H1 (cell line): ENCODE measurements around the gene IGSF11. TPM values are rescaled to one million over a fixed set of nuclear protein-coding genes. Genes with fewer than 3 reads are reported as not detected.

Experiments
- CTCF ChIA-PET: fragments of 300-600 bp; sonication (Branson Sonifier 250); formaldehyde crosslinking; loops from one replicate; lab custom pipeline; 2021; ENCODE audit not compliant: partially characterized antibody; lab: Charles Lee
- POLR2A ChIA-PET: fragments of 300-600 bp; sonication (Branson Sonifier 250); formaldehyde crosslinking; loops from one replicate; lab custom pipeline; 2021; ENCODE audit warnings: inconsistent platforms; ENCODE audit not compliant: partially characterized antibody; lab: Charles Lee
- DNase-seq, 2 experiments: peaks; one replicate each; pipeline versions ENCODE4 v3.0.0 to v3.0.0-alpha.2; 2010 to 2022; ENCODE audit warnings: low spot score in 2 of 2, low read depth in 1 of 2, mixed read lengths in 1 of 2
- FAIRE-seq: peaks from 2 replicates; lab custom pipeline; 2011; peaks lifted over from hg19 to GRCh38; lab: Jason Lieb, UNC
- H2AFZ ChIP-seq: 2 replicates; pipeline ENCODE4 v1.8.1; 2012; ENCODE audit warnings: low read length, inconsistent platforms
- H2AK5ac ChIP-seq: 2 replicates; pipeline ENCODE4 v1.6.1; 2013; ENCODE audit warnings: low read depth, low read length
- H2BK120ac ChIP-seq: replicated peaks from 2 replicates; pipeline ENCODE3; 2013; ENCODE audit warnings: low read depth, low read length, inconsistent platforms
- H2BK12ac ChIP-seq: 2 replicates; pipeline ENCODE4 v1.6.1; 2013; ENCODE audit warnings: low read depth, low read length
- H2BK15ac ChIP-seq: 2 replicates; pipeline ENCODE4 v1.6.1; 2013; ENCODE audit warnings: low read length
- H2BK20ac ChIP-seq: 2 replicates; pipeline ENCODE4 v1.6.1; 2013; ENCODE audit warnings: low read length
- H2BK5ac ChIP-seq: 2 replicates; pipeline ENCODE4 v1.6.1; 2013; ENCODE audit warnings: low read depth, low read length
- H3K14ac ChIP-seq: 2 replicates; pipeline ENCODE4 v1.6.1; 2013; ENCODE audit warnings: inconsistent platforms; ENCODE audit not compliant: insufficient read length
- H3K18ac ChIP-seq: 2 replicates; pipeline ENCODE4 v1.6.1; 2013; ENCODE audit warnings: low read length; ENCODE audit errors: extremely low read depth
- H3K23ac ChIP-seq: 2 replicates; pipeline ENCODE4 v1.6.1; 2013; ENCODE audit warnings: inconsistent platforms; ENCODE audit not compliant: insufficient read length
- H3K23me2 ChIP-seq: 2 replicates; pipeline ENCODE4 v1.6.1; 2013; ENCODE audit warnings: low read depth, low read length
- H3K27ac ChIP-seq: 2 replicates; pipeline ENCODE4 v1.6.1; 2011; ENCODE audit warnings: low read depth, low read length, inconsistent platforms
- H3K27me3 ChIP-seq, 4 experiments: replicated peaks in 1 of 4; 1 replicate in 1 of 4; 2 replicates in 3 of 4; pipeline versions ENCODE4 v1.6.1 to v1.8.1; 2011 to 2013; ENCODE audit warnings: low read length in 3 of 4, mild to moderate bottlenecking in 3 of 4, inconsistent platforms in 2 of 4, mixed read lengths in 2 of 4, moderate library complexity in 1 of 4; ENCODE audit not compliant: control insufficient read depth in 3 of 4, insufficient read depth in 3 of 4; ENCODE audit errors: extremely low read depth in 1 of 4
- H3K36me3 ChIP-seq, 4 experiments: 2 replicates each; pipeline versions ENCODE4 v1.6.1 to v1.8.1; 2011 to 2013; ENCODE audit warnings: mild to moderate bottlenecking in 4 of 4, low read length in 3 of 4, moderate library complexity in 2 of 4, control low read depth in 1 of 4, inconsistent platforms in 1 of 4; ENCODE audit not compliant: insufficient read depth in 4 of 4, control insufficient read depth in 2 of 4
- H3K4ac ChIP-seq: replicated peaks from 2 replicates; pipeline ENCODE3; 2013; ENCODE audit warnings: low read length, low read depth, mixed read lengths, inconsistent platforms; ENCODE audit not compliant: insufficient read length
- H3K4me1 ChIP-seq, 4 experiments: replicated peaks in 1 of 4; 1 replicate in 1 of 4; 2 replicates in 3 of 4; pipeline versions ENCODE4 v1.6.1 to v1.8.1; 2011 to 2013; ENCODE audit warnings: low read length in 3 of 4, inconsistent platforms in 2 of 4, mixed read lengths in 1 of 4; ENCODE audit not compliant: insufficient read depth in 4 of 4, control insufficient read depth in 3 of 4
- H3K4me2 ChIP-seq, 2 experiments: 2 replicates each; pipeline versions ENCODE4 v1.6.1 to v1.8.1; 2011 to 2013; ENCODE audit warnings: low read depth in 2 of 2, low read length in 2 of 2, control low read depth in 1 of 2, inconsistent platforms in 1 of 2, mild to moderate bottlenecking in 1 of 2; ENCODE audit not compliant: insufficient read depth in 1 of 2
- H3K4me3 ChIP-seq, 4 experiments: fragments of 200-600, 300-600 bp in 1 of 4; sonication (generic), shearing (Covaris generic), sonication (Bioruptor Twin) in 1 of 4; 2 replicates each; pipeline versions ENCODE4 v1.5.1 to v1.8.1; 2011 to 2016; ENCODE audit warnings: low read length in 4 of 4, low read depth in 3 of 4, control low read depth in 2 of 4, inconsistent platforms in 2 of 4, mild to moderate bottlenecking in 2 of 4, mixed read lengths in 1 of 4, moderate library complexity in 1 of 4; ENCODE audit not compliant: insufficient read depth in 2 of 4; ENCODE audit errors: extremely low read depth in 1 of 4
- H3K56ac ChIP-seq: replicated peaks from 2 replicates; pipeline ENCODE3; 2013; ENCODE audit warnings: low read depth, mild to moderate bottlenecking, mixed read lengths, low read length, inconsistent platforms; ENCODE audit not compliant: insufficient read length
- H3K79me1 ChIP-seq: 2 replicates; pipeline ENCODE4 v1.6.1; 2013; ENCODE audit warnings: low read depth, low read length, control low read depth
- H3K79me2 ChIP-seq, 2 experiments: 2 replicates each; pipeline versions ENCODE4 v1.6.1 to v1.8.1; 2012 to 2013; ENCODE audit warnings: low read length in 2 of 2, mild to moderate bottlenecking in 2 of 2, inconsistent platforms in 1 of 2; ENCODE audit not compliant: insufficient read depth in 2 of 2, control insufficient read depth in 1 of 2
- H3K9ac ChIP-seq, 4 experiments: replicated peaks in 1 of 4; 1 replicate in 1 of 4; 2 replicates in 3 of 4; pipeline versions ENCODE4 v1.6.1 to v1.8.1; 2011 to 2013; ENCODE audit warnings: low read depth in 3 of 4, low read length in 3 of 4, control low read depth in 2 of 4, mild to moderate bottlenecking in 2 of 4, moderate library complexity in 2 of 4, inconsistent platforms in 1 of 4; ENCODE audit errors: extremely low read depth in 1 of 4
- H3K9me3 ChIP-seq, 2 experiments: 2 replicates each; pipeline versions ENCODE4 v1.6.1 to v1.8.1; 2012 to 2013; ENCODE audit warnings: mild to moderate bottlenecking in 2 of 2, moderate library complexity in 2 of 2, control low read depth in 1 of 2, inconsistent platforms in 1 of 2, low read depth in 1 of 2, low read length in 1 of 2, mixed read lengths in 1 of 2; ENCODE audit not compliant: insufficient read depth in 2 of 2
- H4K20me1 ChIP-seq, 2 experiments: replicated peaks in 1 of 2; 2 replicates each; pipeline versions ENCODE3 to v1.8.1; 2011 to 2013; ENCODE audit warnings: inconsistent platforms in 2 of 2, low read length in 2 of 2, mild to moderate bottlenecking in 1 of 2; ENCODE audit not compliant: insufficient read depth in 2 of 2, control insufficient read depth in 1 of 2
- H4K5ac ChIP-seq: 2 replicates; pipeline ENCODE4 v1.6.1; 2013; ENCODE audit warnings: low read length, low read depth, mixed read lengths, inconsistent platforms; ENCODE audit not compliant: insufficient read length
- H4K8ac ChIP-seq: 2 replicates; pipeline ENCODE4 v1.8.0; 2013; ENCODE audit warnings: mild to moderate bottlenecking, moderate library complexity, low read length, inconsistent platforms; ENCODE audit not compliant: insufficient read depth; ENCODE audit errors: extremely low read depth
- H4K91ac ChIP-seq: replicated peaks from 2 replicates; pipeline ENCODE3; 2013; ENCODE audit warnings: low read length, mixed read lengths, inconsistent platforms; ENCODE audit not compliant: insufficient read length
- WGBS, 2 experiments: shearing (Covaris generic) in 1 of 2; methylation state at CpG; one replicate each; pipeline versions ENCODE4 v1.1.6 to v1.1.7; 2013 to 2015; ENCODE audit warnings: low lambda C conversion rate in 2 of 2, mixed read lengths in 2 of 2, inconsistent platforms in 1 of 2, low coverage in 1 of 2, missing lambda C conversion rate in 1 of 2; ENCODE audit not compliant: insufficient replicate concordance in 2 of 2, insufficient coverage in 1 of 2, insufficient read length in 1 of 2; ENCODE audit errors: extremely low coverage in 1 of 2, missing lambda C conversion rate in 1 of 2; 5-methylcytosine and 5-hydroxymethylcytosine counted together
- polyA plus RNA-seq, 7 experiments: library from polyadenylated mRNA; depleted of rRNA in 3 of 7; stranded (reverse) in 5 of 7; unstranded in 2 of 7; fragments of >200 nt in 5 of 7; fragments of 200-250 nt in 2 of 7; gene quantifications; 1 replicate in 5 of 7; 2 replicates in 1 of 7; 4 replicates in 1 of 7; pipeline versions ENCODE4 v1.2.1 to v1.2.3, GENCODE V29; 2011 to 2013; ENCODE audit warnings: missing spikeins in 2 of 7, mixed read lengths in 2 of 7
- total RNA-seq: library from RNA; stranded (reverse); fragmentation: NEBNext Ultra II Directional; extraction: Animal tissue kit (Norgen Biotek cat#: 25700); gene quantifications from 2 replicates; pipeline ENCODE4 v1.2.1, GENCODE V29; 2021
- TF ChIP-seq, protein P1 (sequence below): IDR thresholded peaks from 2 replicates; pipeline ENCODE4 v1.6.1; 2011; ENCODE audit warnings: low read depth, mild to moderate bottlenecking, low read length; ENCODE audit not compliant: insufficient read depth

Gene IGSF11
- total and polyA plus RNA-seq, 2 of the 8 experiments (the other 6 are each of a cell fraction or from before 2014, with no cell fraction given) = 1.1 to 4.1 TPM

DNA sequence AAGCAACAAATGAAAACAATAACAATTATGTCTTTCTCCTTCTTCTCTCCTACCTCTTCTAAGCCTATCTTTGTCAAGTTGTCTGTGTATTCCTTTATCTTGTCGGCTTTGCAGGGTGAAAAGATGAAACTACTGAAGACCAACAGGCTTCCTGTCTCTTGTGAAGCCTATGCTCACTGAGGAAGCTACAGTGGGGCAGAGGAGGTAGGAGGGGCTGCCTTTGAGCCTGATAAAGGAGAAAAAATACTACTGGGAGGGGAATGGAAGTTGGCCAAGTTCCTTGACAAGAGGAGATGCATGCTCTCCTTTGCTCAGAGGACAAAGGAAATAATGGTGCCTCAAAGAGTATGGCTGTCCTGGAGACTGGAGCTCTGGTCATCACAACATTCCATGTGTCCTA is 92.0 kb downstream of the IGSF11 start:
- no peak overlapping the region for H3K27ac ChIP-seq
- H3K79me1 ChIP-seq = no peaks in the 10 kb centered on the region
- H2BK15ac ChIP-seq = no peak overlapping the region
- H2BK5ac ChIP-seq = no peak overlapping the region
- ChIA-PET CTCF (interaction anchor here (0.7 to 1.3 kb wide), 5 partner anchors 26 to 141 kb away, joined by 3 to 6 read pairs (median 3); no protein-coding TSS in a partner anchor), POLR2A (no interaction called here)
- no peak overlapping the region for H2BK12ac ChIP-seq
- no peak overlapping the region for H3K56ac ChIP-seq
- no peak overlapping the region for H3K18ac ChIP-seq
- no peaks in the 10 kb centered on the region for H3K27me3 ChIP-seq
- no peak overlapping the region for H2BK20ac ChIP-seq
- H4K8ac ChIP-seq = no peak overlapping the region
- no peak overlapping the region for H2BK120ac ChIP-seq
- no peak overlapping the region for H3K14ac ChIP-seq
- no peak overlapping the region for H3K4me2 ChIP-seq
- no peak overlapping the region for H4K5ac ChIP-seq
- H3K9me3 ChIP-seq = no peaks in the 10 kb centered on the region
- H3K4me3 ChIP-seq = no peak overlapping the region
- WGBS, 2 experiments = 95% methylated on average over 1 of the region's 1 CpG; no CpG with 5 or more reads in 1 of the 2 experiments
- no peaks in the 10 kb centered on the region for H3K79me2 ChIP-seq
- no peaks in the 10 kb centered on the region for H3K4me1 ChIP-seq
- H3K23ac ChIP-seq = no peak overlapping the region
- TF ChIP-seq, protein P1, sequence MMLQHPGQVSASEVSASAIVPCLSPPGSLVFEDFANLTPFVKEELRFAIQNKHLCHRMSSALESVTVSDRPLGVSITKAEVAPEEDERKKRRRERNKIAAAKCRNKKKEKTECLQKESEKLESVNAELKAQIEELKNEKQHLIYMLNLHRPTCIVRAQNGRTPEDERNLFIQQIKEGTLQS = no peak
- no peak overlapping the region for H2AK5ac ChIP-seq
- FAIRE-seq (no peak), DNase-seq (no peak)
- H4K20me1 ChIP-seq = no peaks in the 10 kb centered on the region
- no peak overlapping the region for H3K9ac ChIP-seq
- H3K23me2 ChIP-seq = no peaks in the 10 kb centered on the region
- H3K36me3 ChIP-seq = no peaks in the 10 kb centered on the region
- H3K4ac ChIP-seq = no peak overlapping the region
- peak overlapping the region; percentile 34; the same call in 1 of the 2 replicates for H2AFZ ChIP-seq
- no peak overlapping the region for H4K91ac ChIP-seq
